ENCODE data around the gene PDPR. TPM values are rescaled to one million over a fixed set of nuclear protein-coding genes. Genes with fewer than 3 reads are reported as not detected.
A peak's percentile ranks its signal among the peaks of the same experiment; 100 is the strongest.
"Not testable (repeated sequence)": the region's sequence is repeated elsewhere in the genome, so short reads cannot be mapped to it uniquely, and the experiment has no call there.

The PDPR gene
- total RNA-seq, 1 donor from 2014 or later = 29.9 TPM

- H3K36me3 Mint-ChIP-seq = peaks cover 19% of the 10 kb centered on the region
- not testable (repeated sequence) for H3K27me3 Mint-ChIP-seq; H3K4me3 Mint-ChIP-seq; DNase-seq (ENCODE audit: extremely low spot score, unreplicated experiment); H3K27ac Mint-ChIP-seq; H3K4me1 Mint-ChIP-seq (ENCODE audit: unreplicated experiment); H3K9me3 Mint-ChIP-seq
Measured at GRCh38 chr16:70148453-70148852, 34.3 kb downstream of the PDPR start.

- H3K4me1 Mint-ChIP-seq (ENCODE audit: unreplicated experiment); H3K9me3 Mint-ChIP-seq; H3K4me3 Mint-ChIP-seq; H3K27me3 Mint-ChIP-seq; H3K27ac Mint-ChIP-seq; DNase-seq (ENCODE audit: extremely low spot score, unreplicated experiment): not testable (repeated sequence)
- peaks cover 18% of the 10 kb centered on the region for H3K36me3 Mint-ChIP-seq
Measured at GRCh38 chr16:70149296-70149695, 35.2 kb downstream of the PDPR start.

GRCh38 chr16:70151391-70151790, 37.3 kb downstream of the PDPR start:
- Mint-ChIP-seq H3K36me3 (peaks cover 18% of the 10 kb centered on the region), H3K4me3 (no peak overlapping the region), H3K9me3 (no peaks in the 10 kb centered on the region), H3K27me3 (no peaks in the 10 kb centered on the region), H3K27ac (no peak overlapping the region), H3K4me1 (ENCODE audit: unreplicated experiment) (no peaks in the 10 kb centered on the region)
- DNase-seq (ENCODE audit: extremely low spot score, unreplicated experiment) = no peak
- no peak for TF ChIP-seq CTCF (conservative IDR thresholded peaks at IDR 0.05)

- no peaks in the 10 kb centered on the region for H3K27me3 Mint-ChIP-seq
- no peak overlapping the region for H3K4me3 Mint-ChIP-seq
- peaks cover 20% of the 10 kb centered on the region for H3K36me3 Mint-ChIP-seq
- no peak for TF ChIP-seq CTCF (conservative IDR thresholded peaks at IDR 0.05)
- DNase-seq (ENCODE audit: extremely low spot score, unreplicated experiment) = no peak
- no peaks in the 10 kb centered on the region for H3K4me1 Mint-ChIP-seq (ENCODE audit: unreplicated experiment)
- H3K27ac Mint-ChIP-seq = no peak overlapping the region
- no peaks in the 10 kb centered on the region for H3K9me3 Mint-ChIP-seq
Measured at GRCh38 chr16:70151941-70152509, 37.9 kb downstream of the PDPR start.

- no peaks in the 10 kb centered on the region for H3K27me3 Mint-ChIP-seq
- H3K27ac Mint-ChIP-seq = peak overlapping the region; percentile 68
- H3K36me3 Mint-ChIP-seq = peaks cover 25% of the 10 kb centered on the region
- H3K4me3 Mint-ChIP-seq = no peak overlapping the region
- no peak for TF ChIP-seq CTCF (conservative IDR thresholded peaks at IDR 0.05)
- DNase-seq (ENCODE audit: extremely low spot score, unreplicated experiment) = no peak
- no peaks in the 10 kb centered on the region for H3K4me1 Mint-ChIP-seq (ENCODE audit: unreplicated experiment)
- H3K9me3 Mint-ChIP-seq = no peaks in the 10 kb centered on the region
Measured at GRCh38 chr16:70152578-70153302, 38.6 kb downstream of the PDPR start.

- not testable (repeated sequence) for H3K9me3 Mint-ChIP-seq; H3K27ac Mint-ChIP-seq; H3K4me1 Mint-ChIP-seq (ENCODE audit: unreplicated experiment); H3K27me3 Mint-ChIP-seq; H3K4me3 Mint-ChIP-seq; DNase-seq (ENCODE audit: extremely low spot score, unreplicated experiment)
- peaks cover 20% of the 10 kb centered on the region for H3K36me3 Mint-ChIP-seq
Measured at GRCh38 chr16:70154736-70155135, 40.6 kb downstream of the PDPR start.

- Mint-ChIP-seq H3K9me3 (no peaks in the 10 kb centered on the region), H3K27ac (no peak overlapping the region), H3K27me3 (no peaks in the 10 kb centered on the region), H3K4me3 (no peak overlapping the region), H3K36me3 (peaks cover 14% of the 10 kb centered on the region), H3K4me1 (ENCODE audit: unreplicated experiment) (no peaks in the 10 kb centered on the region)
- DNase-seq (ENCODE audit: extremely low spot score, unreplicated experiment) = no peak
- TF ChIP-seq CTCF (conservative IDR thresholded peaks at IDR 0.05) = no peak
Measured at GRCh38 chr16:70156207-70156978, 42.3 kb downstream of the PDPR start.
